AG04449 (cell line): ENCODE measurements around the gene POMC.
"Not testable (repeated sequence)": the region's sequence is repeated elsewhere in the genome, so short reads cannot be mapped to it uniquely, and the experiment has no call there.

Experiments used
- CTCF ChIA-PET: fragments of 350-600 bp; formaldehyde crosslinking; extraction: SDS; loops from one replicate; lab custom pipeline; 2021; ENCODE audit warnings: antibody characterized with exemption; lab: Yijun Ruan, JAX
- POLR2A ChIA-PET: fragments of 400-600, 350-600 bp; formaldehyde crosslinking; extraction: SDS; loops from one replicate; lab custom pipeline; 2020; ENCODE audit warnings: antibody characterized with exemption, inconsistent platforms; lab: Yijun Ruan, JAX
- DNase-seq: peaks from one replicate; pipeline ENCODE4 v3.0.0-alpha.2; 2010; ENCODE audit warnings: low read depth, low spot score
- H3K4me3 ChIP-seq: 2 replicates; pipeline ENCODE4 v1.5.1; 2011; ENCODE audit warnings: low read depth, mild to moderate bottlenecking, control low read depth, low read length
- TF ChIP-seq, protein P1 (sequence below): IDR thresholded peaks from one replicate; pipeline ENCODE4 v1.5.1; 2011; ENCODE audit warnings: mild to moderate bottlenecking, moderate library complexity, low read length, control low read depth, inconsistent platforms; ENCODE audit not compliant: insufficient read depth; ENCODE audit errors: missing control alignments

The POMC gene

GRCh38 chr2:25174192-25174861, 5.9 kb upstream of the POMC start:
- ChIA-PET CTCF (no interaction called here), POLR2A (no interaction called here)

GRCh38 chr2:25173719-25174118, 5.3 kb upstream of the POMC start:
- CTCF ChIA-PET, result no interaction called here

More at GRCh38 chr2:25174192-25174861, 5.9 kb upstream of the POMC start:
- TF ChIP-seq, protein P1, sequence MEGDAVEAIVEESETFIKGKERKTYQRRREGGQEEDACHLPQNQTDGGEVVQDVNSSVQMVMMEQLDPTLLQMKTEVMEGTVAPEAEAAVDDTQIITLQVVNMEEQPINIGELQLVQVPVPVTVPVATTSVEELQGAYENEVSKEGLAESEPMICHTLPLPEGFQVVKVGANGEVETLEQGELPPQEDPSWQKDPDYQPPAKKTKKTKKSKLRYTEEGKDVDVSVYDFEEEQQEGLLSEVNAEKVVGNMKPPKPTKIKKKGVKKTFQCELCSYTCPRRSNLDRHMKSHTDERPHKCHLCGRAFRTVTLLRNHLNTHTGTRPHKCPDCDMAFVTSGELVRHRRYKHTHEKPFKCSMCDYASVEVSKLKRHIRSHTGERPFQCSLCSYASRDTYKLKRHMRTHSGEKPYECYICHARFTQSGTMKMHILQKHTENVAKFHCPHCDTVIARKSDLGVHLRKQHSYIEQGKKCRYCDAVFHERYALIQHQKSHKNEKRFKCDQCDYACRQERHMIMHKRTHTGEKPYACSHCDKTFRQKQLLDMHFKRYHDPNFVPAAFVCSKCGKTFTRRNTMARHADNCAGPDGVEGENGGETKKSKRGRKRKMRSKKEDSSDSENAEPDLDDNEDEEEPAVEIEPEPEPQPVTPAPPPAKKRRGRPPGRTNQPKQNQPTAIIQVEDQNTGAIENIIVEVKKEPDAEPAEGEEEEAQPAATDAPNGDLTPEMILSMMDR, result no peak
- DNase-seq, result no peak
- H3K4me3 ChIP-seq, result no peak overlapping the region

DNA sequence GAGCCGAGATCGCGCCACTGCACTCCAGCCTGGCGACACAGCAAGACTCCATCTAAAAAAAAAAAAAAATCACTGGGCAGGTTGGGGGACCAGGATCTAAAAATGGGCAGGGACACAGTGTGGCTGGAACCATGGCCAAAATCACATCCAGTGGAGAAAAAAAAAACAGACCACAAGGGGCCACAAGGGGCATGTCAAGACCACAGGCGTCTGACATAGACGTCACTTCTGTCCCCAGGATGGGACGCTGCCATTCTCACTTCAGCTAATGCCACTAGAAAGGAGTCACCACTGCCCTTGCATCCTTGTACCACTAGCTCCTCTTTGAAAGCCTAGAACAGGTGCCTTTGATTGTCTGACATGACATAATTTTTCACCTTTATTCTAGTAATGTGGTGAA, 2.5 kb upstream of the POMC start:
- no peak overlapping the region for H3K4me3 ChIP-seq
- DNase-seq, result no peak
- CTCF ChIA-PET, result no interaction called here
- POLR2A ChIA-PET, result no interaction called here
- TF ChIP-seq, protein P1, result no peak

More at GRCh38 chr2:25173719-25174118, 5.3 kb upstream of the POMC start:
- TF ChIP-seq, protein P1, result no peak
- no peak for DNase-seq
- POLR2A ChIA-PET, result no interaction called here
- H3K4me3 ChIP-seq, result no peak overlapping the region

DNA sequence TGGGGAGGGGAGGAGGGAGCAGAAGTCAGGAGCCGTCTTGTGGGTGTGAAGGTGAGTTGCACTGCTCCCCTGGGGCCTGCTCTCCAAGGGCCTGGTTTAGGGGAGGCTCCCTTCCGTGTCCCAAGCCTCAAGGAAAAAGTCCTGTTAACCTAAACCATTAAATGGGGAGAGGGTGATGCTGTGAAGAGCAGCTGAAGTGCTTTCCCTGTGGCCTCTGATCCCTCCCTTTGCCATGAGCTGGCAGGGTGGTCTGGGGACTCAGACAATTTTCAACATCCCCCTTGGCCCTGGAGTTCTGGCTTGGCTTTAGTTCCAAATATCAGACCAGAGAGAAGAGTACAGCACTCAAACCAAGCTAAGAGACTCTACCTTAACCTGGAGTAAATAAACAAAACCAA, 692 bp upstream of the POMC start:
- DNase-seq, result no peak
- no peak overlapping the region for H3K4me3 ChIP-seq
- TF ChIP-seq, protein P1, result no peak
- ChIA-PET CTCF (interaction anchor here (0.6 to 1.6 kb wide), 2 partner anchors 21 to 26 kb away, joined by 3 to 5 read pairs; no protein-coding TSS in a partner anchor), POLR2A (no interaction called here)

GRCh38 chr2:25165992-25166875, 2.1 kb downstream of the POMC start:
- POLR2A ChIA-PET, result no interaction called here
- no peak overlapping the region for H3K4me3 ChIP-seq
- CTCF ChIA-PET, result interaction anchor here (1.1 to 3.6 kb wide), 8 partner anchors 10 to 190 kb away, joined by 3 to 37 read pairs (median 6); no protein-coding TSS in a partner anchor
- DNase-seq, result no peak
- TF ChIP-seq, protein P1, result peak; percentile 20

- H3K4me3 ChIP-seq, result no peak overlapping the region
- TF ChIP-seq, protein P1, result no peak
- DNase-seq, result no peak
- ChIA-PET CTCF (interaction anchor here (1.2 to 3.6 kb wide), 6 partner anchors 15 to 189 kb away, joined by 3 to 37 read pairs (median 4); no protein-coding TSS in a partner anchor), POLR2A (no interaction called here)
Observed at GRCh38 chr2:25164561-25164960, 3.8 kb downstream of the POMC start.

- H3K4me3 ChIP-seq, DNase-seq, POLR2A ChIA-PET: not testable (repeated sequence)
- CTCF ChIA-PET, result interaction anchor here (1.1 to 1.7 kb wide), 2 partner anchors 10 to 34 kb away, joined by 4 to 9 read pairs; no protein-coding TSS in a partner anchor
Observed at GRCh38 chr2:25162061-25162460, 6.3 kb downstream of the POMC start.
